HepG2 (cell line): ENCODE measurements around the gene EPB41L2. TPM values are rescaled to one million over a fixed set of nuclear protein-coding genes. Genes with fewer than 3 reads are reported as not detected.
A peak's percentile ranks its signal among the peaks of the same experiment; 100 is the strongest.

Experiments
- ATF5 ChIP-seq: sonication (generic); formaldehyde crosslinking; IDR thresholded peaks from 2 replicates; pipeline ENCODE4 v1.4.0; 2020; ENCODE audit warnings: mild to moderate bottlenecking, low read depth, missing genetic modification reagents
- EZH2 ChIP-seq: conservative IDR thresholded peaks from 2 replicates; pipeline ENCODE4 v1.6.1; 2012; ENCODE audit warnings: mild to moderate bottlenecking, low read depth, low read length, moderate library complexity
- GMEB2 ChIP-seq: IDR thresholded peaks from 2 replicates; pipeline ENCODE4 v1.6.1; 2016; ENCODE audit warnings: missing biosample characterization, missing genetic modification reagents, low read depth
- IRF1 ChIP-seq: sonication (generic); formaldehyde crosslinking; IDR thresholded peaks from 2 replicates; pipeline ENCODE4 v1.4.0; 2020; ENCODE audit warnings: low read depth, mild to moderate bottlenecking, missing genetic modification reagents
- KDM4B ChIP-seq: sonication (generic); formaldehyde crosslinking; IDR thresholded peaks from 2 replicates; pipeline ENCODE4 v1.4.0; 2020; ENCODE audit warnings: missing genetic modification reagents
- RERE ChIP-seq: IDR thresholded peaks from 2 replicates; pipeline ENCODE4 v1.6.1; 2016; ENCODE audit warnings: low read depth, missing genetic modification reagents, missing compliant biosample characterization
- ZBTB40 ChIP-seq, 2 experiments: fragments of 450-650 bp in 1 of 2; sonication (generic) in 1 of 2; formaldehyde crosslinking in 1 of 2; IDR thresholded peaks; 2 replicates each; pipeline versions ENCODE4 v1.6.1 to v1.8.0; 2016 to 2022; ENCODE audit warnings: antibody characterized with exemption in 1 of 2, mild to moderate bottlenecking in 1 of 2, missing genetic modification reagents in 1 of 2
- polyA plus RNA-seq, 8 experiments: library from polyadenylated mRNA; depleted of rRNA in 3 of 8; stranded (reverse) in 7 of 8; unstranded in 1 of 8; fragments of >200 nt; fragmentation: Illumina TruSeq in 4 of 8; extraction: Trizol in 4 of 8; gene quantifications; 2 replicates each; pipeline versions ENCODE4 v1.2.1 to v1.2.3, GENCODE V29; 2011 to 2016; ENCODE audit warnings: low read depth in 4 of 8, missing spikeins in 1 of 8, mixed read lengths in 1 of 8; ENCODE audit not compliant: insufficient read depth in 1 of 8
- total RNA-seq, 5 experiments: library from RNA; depleted of rRNA; stranded (reverse); fragments of >200 nt; fragmentation: Illumina TruSeq; extraction: Trizol; gene quantifications; 2 replicates each; pipeline ENCODE4 v1.2.3, GENCODE V29; 2016; ENCODE audit warnings: low read depth in 1 of 5

The EPB41L2 gene
- total and polyA plus RNA-seq, 2 of the 13 experiments (the other 11 are each of a cell fraction or from before 2014, with no cell fraction given) = 41.7 to 56.4 TPM

- TF ChIP-seq ZBTB40 (IDR thresholded peaks at IDR 0.05) (no peak), ZBTB40 (CRISPR knock-in tag; IDR thresholded peaks at IDR 0.05) (no peak; the same call in 1 of the 2 replicates), GMEB2 (no peak), IRF1 (no peak), EZH2 (no peak), KDM4B (CRISPR knock-in tag) (0 out of 2 replicates have a peak, but pooled peaks have one; percentile 37), ATF5 (CRISPR knock-in tag) (no peak), RERE (no peak)
Observed at GRCh38 chr6:131065112-131065823, 2.2 kb upstream of the EPB41L2 start (continued).
